Caco-2 (cell line): ENCODE results near the gene PID1. TPM values are rescaled to one million over a fixed set of nuclear protein-coding genes. Genes with fewer than 3 reads are reported as not detected.

Experiments used
- BruUV-seq: library from RNA; stranded (reverse); fragments of 400-500 nt; replicated peaks from 2 replicates; lab custom pipeline; 2021; lab: Mats Ljungman, UMichigan
- CTCF ChIA-PET: fragments of 300-600 bp; sonication (Branson Sonifier 250); formaldehyde crosslinking; loops from one replicate; lab custom pipeline; 2022; ENCODE audit warnings: antibody characterized with exemption; lab: Charles Lee
- POLR2A ChIA-PET: fragments of 300-600 bp; sonication (Branson Sonifier 250); formaldehyde crosslinking; loops from one replicate; lab custom pipeline; 2022; ENCODE audit warnings: antibody characterized with exemption; lab: Charles Lee
- DNase-seq, 2 experiments: peaks; one replicate each; pipeline versions ENCODE4 v3.0.0 to v3.0.0-alpha.2; 2020 to 2022
- H3K27me3 ChIP-seq: replicated peaks from 2 replicates; pipeline ENCODE4 v1.6.0; 2011; ENCODE audit warnings: low read length; ENCODE audit not compliant: control insufficient read depth, insufficient read depth
- H3K36me3 ChIP-seq: 2 replicates; pipeline ENCODE4 v1.5.1; 2011; ENCODE audit warnings: low read length; ENCODE audit not compliant: control insufficient read depth, insufficient read depth
- H3K4me1 ChIP-seq: fragments of 250-450 bp; sonication (Bioruptor Pico); 2 replicates; pipeline ENCODE4 v1.5.1; 2020; ENCODE audit warnings: mild to moderate bottlenecking
- H3K4me3 ChIP-seq: 2 replicates; pipeline ENCODE4 v1.5.1; 2011; ENCODE audit warnings: low read depth, mild to moderate bottlenecking, control low read depth, low read length
- H3K9me3 ChIP-seq: fragments of 250-450 bp; sonication (Bioruptor Pico); 2 replicates; pipeline ENCODE4 v1.5.1; 2020; ENCODE audit warnings: mild to moderate bottlenecking, moderate library complexity
- H3K27ac Mint-ChIP-seq: one replicate; pipeline ENCODE4 v1.8.0; 2022; ENCODE audit warnings: mixed read lengths; ENCODE audit not compliant: unreplicated experiment
- H3K27me3 Mint-ChIP-seq: one replicate; pipeline ENCODE4 v1.8.0; 2022; ENCODE audit warnings: mixed read lengths; ENCODE audit not compliant: insufficient read depth, unreplicated experiment
- H3K36me3 Mint-ChIP-seq: one replicate; pipeline ENCODE4 v1.8.0; 2022; ENCODE audit warnings: mild to moderate bottlenecking, mixed read lengths; ENCODE audit not compliant: insufficient read depth, unreplicated experiment
- H3K4me1 Mint-ChIP-seq: one replicate; pipeline ENCODE4 v1.8.0; 2022; ENCODE audit warnings: low read depth, mixed read lengths; ENCODE audit not compliant: unreplicated experiment
- H3K4me3 Mint-ChIP-seq: one replicate; pipeline ENCODE4 v1.8.0; 2022; ENCODE audit warnings: mild to moderate bottlenecking, moderate library complexity, mixed read lengths; ENCODE audit not compliant: unreplicated experiment
- H3K9me3 Mint-ChIP-seq: one replicate; pipeline ENCODE4 v1.8.0; 2022; ENCODE audit warnings: mixed read lengths; ENCODE audit not compliant: unreplicated experiment
- CTCF ChIP-seq, 2 experiments: fragments of 200-600 bp in 1 of 2; IDR thresholded peaks; 1 replicate in 1 of 2; 2 replicates in 1 of 2; pipeline versions ENCODE4 v1.5.1 to v1.8.0; 2011 to 2022; ENCODE audit warnings: antibody characterized with exemption in 1 of 2, control low read depth in 1 of 2, inconsistent platforms in 1 of 2, low read depth in 1 of 2, low read length in 1 of 2, mild to moderate bottlenecking in 1 of 2, moderate library complexity in 1 of 2; ENCODE audit not compliant: insufficient read depth in 1 of 2, severe bottlenecking in 1 of 2, unreplicated experiment in 1 of 2
- intact Hi-C: fragments of 100-400 bp; cut with micrococcal nuclease; formaldehyde crosslinking; loops from one replicate; pipeline ENCODE4 v1.10.0; 2022; ENCODE audit not compliant: unreplicated experiment
- total RNA-seq: library from RNA; stranded (reverse); gene quantifications from 2 replicates; pipeline ENCODE4 v1.2.3, GENCODE V29; 2022

PID1 gene
- total RNA-seq, 1 experiment from 2014 or later: 9.8 TPM

- H3K4me1 ChIP-seq: no peaks in the 10 kb centered on the region
- no TSS peak for BruUV-seq
- intact Hi-C loops: no loop called here
- Mint-ChIP-seq H3K4me1 (no peaks in the 10 kb centered on the region), H3K27me3 (no peaks in the 10 kb centered on the region), H3K36me3 (no peaks in the 10 kb centered on the region), H3K4me3 (no peak overlapping the region), H3K9me3 (no peaks in the 10 kb centered on the region), H3K27ac (no peak overlapping the region)
- CTCF ChIA-PET: no interaction called here
- DNase-seq: no peak
- no peaks in the 10 kb centered on the region for H3K36me3 ChIP-seq
- no peak overlapping the region for H3K4me3 ChIP-seq
- no peak for TF ChIP-seq CTCF (IDR thresholded peaks at IDR 0.05; ENCODE audit: insufficient read depth in 1 of 2, low read depth in 1 of 2, low read length in 1 of 2, severe bottlenecking in 1 of 2, unreplicated experiment in 1 of 2)
- POLR2A ChIA-PET: no interaction called here
- no peaks in the 10 kb centered on the region for H3K9me3 ChIP-seq
- H3K27me3 ChIP-seq: no peaks in the 10 kb centered on the region
These were observed 69.6 kb downstream of the PID1 start for GRCh38 chr2:229201521-229201920.

- H3K4me1 ChIP-seq: peaks cover 3% of the 10 kb centered on the region; the same call in 1 of the 2 replicates
- no peak overlapping the region for H3K4me3 ChIP-seq
- Mint-ChIP-seq H3K4me3 (no peak overlapping the region), H3K9me3 (no peaks in the 10 kb centered on the region), H3K36me3 (no peaks in the 10 kb centered on the region), H3K27ac (no peak overlapping the region), H3K27me3 (no peaks in the 10 kb centered on the region), H3K4me1 (no peaks in the 10 kb centered on the region)
- intact Hi-C loops: no loop called here
- no peak for DNase-seq
- BruUV-seq: no TSS peak
- H3K9me3 ChIP-seq: no peaks in the 10 kb centered on the region
- ChIA-PET POLR2A (no interaction called here), CTCF (no interaction called here)
- H3K36me3 ChIP-seq: no peaks in the 10 kb centered on the region
- H3K27me3 ChIP-seq: no peaks in the 10 kb centered on the region
- TF ChIP-seq CTCF (IDR thresholded peaks at IDR 0.05; ENCODE audit: insufficient read depth in 1 of 2, low read depth in 1 of 2, low read length in 1 of 2, severe bottlenecking in 1 of 2, unreplicated experiment in 1 of 2): no peak
These were observed 71.8 kb downstream of the PID1 start for GRCh38 chr2:229199267-229199666.

- Mint-ChIP-seq H3K4me1 (no peaks in the 10 kb centered on the region), H3K27me3 (no peaks in the 10 kb centered on the region), H3K4me3 (no peak overlapping the region), H3K36me3 (no peaks in the 10 kb centered on the region), H3K9me3 (no peaks in the 10 kb centered on the region), H3K27ac (no peak overlapping the region)
- Histone ChIP-seq H3K36me3 (no peaks in the 10 kb centered on the region), H3K27me3 (no peaks in the 10 kb centered on the region), H3K4me1 (peaks cover 3% of the 10 kb centered on the region; the same call in 1 of the 2 replicates), H3K9me3 (no peaks in the 10 kb centered on the region), H3K4me3 (no peak overlapping the region)
- no TSS peak for BruUV-seq
- CTCF ChIA-PET: no interaction called here
- intact Hi-C loops: no loop called here
- no peak for TF ChIP-seq CTCF (IDR thresholded peaks at IDR 0.05; ENCODE audit: insufficient read depth in 1 of 2, low read depth in 1 of 2, low read length in 1 of 2, severe bottlenecking in 1 of 2, unreplicated experiment in 1 of 2)
- POLR2A ChIA-PET: no interaction called here
- no peak for DNase-seq
These were observed 74.6 kb downstream of the PID1 start for GRCh38 chr2:229196448-229196847.
